GM18870 (cell line): ENCODE data around the gene SAC3D1.

Experiments used
- ATAC-seq: cut with Tn5 transposase; IDR thresholded peaks from one replicate; pipeline ENCODE4 v1.9.1; 2021; ENCODE audit warnings: moderate library complexity; ENCODE audit not compliant: unreplicated experiment

SAC3D1 gene

GRCh38 chr11:65086809-65087208 is 45.8 kb downstream of the SAC3D1 start:
- ATAC-seq, result no peak

- ATAC-seq, result no peak
Measured at GRCh38 chr11:65087216-65087615, 46.2 kb downstream of the SAC3D1 start.

GRCh38 chr11:65087827-65088226 is 46.8 kb downstream of the SAC3D1 start:
- no peak for ATAC-seq

GRCh38 chr11:65089621-65090020 is 48.6 kb downstream of the SAC3D1 start:
- ATAC-seq, result no peak

- no peak for ATAC-seq
Measured at GRCh38 chr11:65090628-65091027, 49.6 kb downstream of the SAC3D1 start.
